Measurements from ENCODE around the gene CYP1A2.

GRCh38 chr15:74742422-74742821, 6.2 kb upstream of the CYP1A2 start:
- TF ChIP-seq REST (IDR thresholded peaks at IDR 0.05; ENCODE audit: low read depth) (no peak), TAF1 (IDR thresholded peaks at IDR 0.05; ENCODE audit: low read depth) (no peak), CEBPB (IDR thresholded peaks at IDR 0.05) (no peak), MAX (IDR thresholded peaks at IDR 0.05) (no peak), YY1 (IDR thresholded peaks at IDR 0.05; ENCODE audit: low read depth) (no peak), ZBTB7A (IDR thresholded peaks at IDR 0.05; ENCODE audit: low read depth) (no peak), TCF12 (IDR thresholded peaks at IDR 0.05; ENCODE audit: low read depth) (no peak), CREB1 (IDR thresholded peaks at IDR 0.05; ENCODE audit: low read depth) (no peak), RAD21 (IDR thresholded peaks at IDR 0.05; ENCODE audit: low read depth) (no peak), EGR1 (IDR thresholded peaks at IDR 0.05) (no peak), NFIC (IDR thresholded peaks at IDR 0.05) (no peak), EP300 (IDR thresholded peaks at IDR 0.05; ENCODE audit: borderline replicate concordance) (no peak)

Measured in Ishikawa (cell line).